OCI-LY1 (cell line): ENCODE results near the gene GNA12.

ENCODE experiments used
- H2AFZ ChIP-seq: fragments of 200-600 bp; sonication (generic), shearing (Covaris generic); 2 replicates; pipeline ENCODE4 v1.6.0; 2014; ENCODE audit warnings: antibody characterized with exemption, mild to moderate bottlenecking, low read length
- H3F3A ChIP-seq: fragments of 200-600 bp; sonication (generic), shearing (Covaris generic); 2 replicates; pipeline ENCODE4 v1.6.0; 2014; ENCODE audit warnings: mild to moderate bottlenecking, antibody characterized with exemption, low read length, moderate library complexity; ENCODE audit not compliant: insufficient read depth
- H3K27ac ChIP-seq: fragments of 200-600 bp; sonication (generic); 2 replicates; pipeline ENCODE4 v1.5.1; 2014; ENCODE audit warnings: low read length, mixed run types, mild to moderate bottlenecking, low read depth; ENCODE audit not compliant: poor library complexity, severe bottlenecking
- H3K27me3 ChIP-seq: fragments of 200-600 bp; sonication (generic); 2 replicates; pipeline ENCODE4 v1.6.0; 2014; ENCODE audit warnings: antibody characterized with exemption, mild to moderate bottlenecking, low read length, moderate library complexity; ENCODE audit not compliant: insufficient read depth
- H3K36me3 ChIP-seq: fragments of 200-600 bp; sonication (generic); 2 replicates; pipeline ENCODE4 v1.6.1; 2014; ENCODE audit warnings: mild to moderate bottlenecking, antibody characterized with exemption, low read length, moderate library complexity, mixed read lengths; ENCODE audit not compliant: insufficient read depth
- H3K4me1 ChIP-seq: fragments of 200-600 bp; sonication (generic); 2 replicates; pipeline ENCODE4 v1.5.1; 2014; ENCODE audit warnings: mild to moderate bottlenecking, low read length, moderate library complexity; ENCODE audit not compliant: insufficient read depth, severe bottlenecking
- H3K4me2 ChIP-seq: fragments of 200-600 bp; sonication (generic), shearing (Covaris generic); 2 replicates; pipeline ENCODE4 v1.6.1; 2014; ENCODE audit warnings: low read length
- H3K4me3 ChIP-seq: fragments of 200-600 bp; sonication (generic); 2 replicates; pipeline ENCODE4 v1.5.1; 2014; ENCODE audit warnings: low read length, low read depth, mild to moderate bottlenecking, mixed read lengths; ENCODE audit not compliant: poor library complexity, severe bottlenecking
- H3K79me2 ChIP-seq: fragments of 200-600 bp; shearing (Covaris generic); 2 replicates; pipeline ENCODE4 v1.6.1; 2016; ENCODE audit warnings: mixed run types, low read length, mixed read lengths; ENCODE audit not compliant: insufficient read depth
- H3K9ac ChIP-seq: fragments of 200-600 bp; sonication (generic), shearing (Covaris generic); 2 replicates; pipeline ENCODE4 v1.6.1; 2014; ENCODE audit warnings: mild to moderate bottlenecking, low read length, mixed read lengths
- H3K9me2 ChIP-seq: fragments of 200-600 bp; sonication (generic), shearing (Covaris generic); 2 replicates; pipeline ENCODE4 v1.6.1; 2014; ENCODE audit warnings: low read depth, mild to moderate bottlenecking, low read length, mixed read lengths
- H3K9me3 ChIP-seq: fragments of 200-600 bp; shearing (Covaris generic); 2 replicates; pipeline ENCODE4 v1.6.1; 2014; ENCODE audit warnings: low read length, mixed read lengths
- H4K20me1 ChIP-seq: fragments of 200-600 bp; sonication (generic), shearing (Covaris generic); 2 replicates; pipeline ENCODE4 v1.6.0; 2016; ENCODE audit warnings: mild to moderate bottlenecking, low read length; ENCODE audit not compliant: insufficient read depth
- EZH2 ChIP-seq: fragments of 200-600 bp; sonication (generic), shearing (Covaris generic); IDR thresholded peaks from 2 replicates; pipeline ENCODE4 v1.8.0; 2017; ENCODE audit warnings: borderline replicate concordance, mixed run types, mild to moderate bottlenecking, antibody characterized with exemption, low read length, moderate library complexity, mixed read lengths
- TF ChIP-seq, protein P1 (sequence below): fragments of 200-600 bp; sonication (generic), shearing (Covaris generic); IDR thresholded peaks from 2 replicates; pipeline ENCODE4 v1.5.1; 2017; ENCODE audit warnings: mild to moderate bottlenecking, antibody characterized with exemption, low read length, moderate library complexity, mixed read lengths

GNA12 gene

DNA sequence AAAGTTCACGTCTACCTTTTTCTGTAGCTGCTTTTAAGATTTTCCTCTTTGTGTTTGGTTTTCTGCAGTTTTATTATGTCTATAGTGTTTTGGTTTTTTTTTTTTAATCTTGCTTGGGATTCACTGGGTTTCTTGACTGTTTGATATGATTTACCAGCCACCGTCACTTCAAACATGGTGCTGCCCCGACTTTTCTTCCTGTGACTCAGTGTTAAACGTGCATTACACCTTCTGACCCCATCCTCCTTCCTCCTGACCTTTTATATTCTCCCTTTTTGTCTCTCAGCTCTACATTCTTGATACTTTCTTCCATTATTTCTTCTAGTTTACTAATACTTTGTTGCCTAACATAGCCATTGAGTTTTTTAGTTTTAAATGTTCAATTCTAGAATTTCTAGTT lies 61.5 kb downstream of the GNA12 start:
- Histone ChIP-seq H3K79me2 (no peaks in the 10 kb centered on the region), H3F3A (no peaks in the 10 kb centered on the region), H2AFZ (no peak overlapping the region), H3K9ac (no peak overlapping the region), H3K4me3 (no peak overlapping the region), H3K9me3 (no peaks in the 10 kb centered on the region), H3K36me3 (no peaks in the 10 kb centered on the region), H3K9me2 (no peaks in the 10 kb centered on the region), H3K4me2 (no peak overlapping the region), H4K20me1 (no peaks in the 10 kb centered on the region), H3K27ac (no peak overlapping the region), H3K4me1 (no peaks in the 10 kb centered on the region), H3K27me3 (no peaks in the 10 kb centered on the region)
- no peak for TF ChIP-seq EZH2
- TF ChIP-seq, protein P1, sequence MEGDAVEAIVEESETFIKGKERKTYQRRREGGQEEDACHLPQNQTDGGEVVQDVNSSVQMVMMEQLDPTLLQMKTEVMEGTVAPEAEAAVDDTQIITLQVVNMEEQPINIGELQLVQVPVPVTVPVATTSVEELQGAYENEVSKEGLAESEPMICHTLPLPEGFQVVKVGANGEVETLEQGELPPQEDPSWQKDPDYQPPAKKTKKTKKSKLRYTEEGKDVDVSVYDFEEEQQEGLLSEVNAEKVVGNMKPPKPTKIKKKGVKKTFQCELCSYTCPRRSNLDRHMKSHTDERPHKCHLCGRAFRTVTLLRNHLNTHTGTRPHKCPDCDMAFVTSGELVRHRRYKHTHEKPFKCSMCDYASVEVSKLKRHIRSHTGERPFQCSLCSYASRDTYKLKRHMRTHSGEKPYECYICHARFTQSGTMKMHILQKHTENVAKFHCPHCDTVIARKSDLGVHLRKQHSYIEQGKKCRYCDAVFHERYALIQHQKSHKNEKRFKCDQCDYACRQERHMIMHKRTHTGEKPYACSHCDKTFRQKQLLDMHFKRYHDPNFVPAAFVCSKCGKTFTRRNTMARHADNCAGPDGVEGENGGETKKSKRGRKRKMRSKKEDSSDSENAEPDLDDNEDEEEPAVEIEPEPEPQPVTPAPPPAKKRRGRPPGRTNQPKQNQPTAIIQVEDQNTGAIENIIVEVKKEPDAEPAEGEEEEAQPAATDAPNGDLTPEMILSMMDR: no peak

DNA sequence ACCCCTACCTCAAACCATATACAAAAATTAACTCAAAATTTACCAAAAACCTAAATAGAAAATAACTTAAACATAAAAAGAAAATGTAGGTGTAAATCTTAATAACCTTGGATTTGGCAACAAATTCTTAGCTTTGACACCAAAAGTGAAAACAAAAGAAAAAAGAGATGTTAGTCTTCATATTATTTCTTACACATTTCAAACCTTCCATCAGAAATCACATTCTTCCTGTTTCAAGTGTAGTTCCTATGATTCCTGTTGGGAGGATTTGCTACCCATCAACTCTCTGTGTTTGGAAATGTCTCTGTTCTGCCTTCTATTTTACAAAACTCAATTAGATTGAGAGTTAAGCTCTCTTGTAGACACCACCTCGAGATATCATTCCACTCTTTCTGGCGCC lies 62.0 kb downstream of the GNA12 start:
- no peaks in the 10 kb centered on the region for H3K79me2 ChIP-seq
- H3K9ac ChIP-seq: no peak overlapping the region
- TF ChIP-seq EZH2: no peak
- TF ChIP-seq, protein P1: no peak

DNA sequence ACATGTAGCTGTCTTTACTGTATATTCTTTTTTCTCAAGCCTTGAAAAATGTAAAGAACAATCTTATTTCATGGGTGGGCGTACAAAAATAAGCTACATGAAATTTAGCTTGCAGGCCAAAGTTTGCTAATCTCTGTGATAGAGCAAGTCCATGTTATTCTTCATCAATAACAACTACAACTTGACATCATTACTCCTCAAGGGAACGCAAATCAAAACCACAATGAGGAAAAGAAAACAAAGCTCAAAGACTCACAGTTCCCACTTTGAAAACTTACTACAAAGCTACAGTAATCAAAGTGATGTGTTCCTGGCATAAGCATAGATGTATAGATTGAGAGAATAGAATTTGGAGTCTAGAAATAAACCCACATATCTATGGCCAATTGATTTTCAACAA lies 62.5 kb downstream of the GNA12 start:
- no peaks in the 10 kb centered on the region for H4K20me1 ChIP-seq
- TF ChIP-seq, protein P1: no peak
- TF ChIP-seq EZH2: no peak
- H3K9ac ChIP-seq: no peak overlapping the region
- H3K27me3 ChIP-seq: no peaks in the 10 kb centered on the region
- H3K9me3 ChIP-seq: no peaks in the 10 kb centered on the region
- no peaks in the 10 kb centered on the region for H3K4me1 ChIP-seq
- no peaks in the 10 kb centered on the region for H3F3A ChIP-seq
- H3K4me3 ChIP-seq: no peak overlapping the region
- no peaks in the 10 kb centered on the region for H3K36me3 ChIP-seq
- no peaks in the 10 kb centered on the region for H3K9me2 ChIP-seq
- no peak overlapping the region for H3K27ac ChIP-seq
- no peak overlapping the region for H2AFZ ChIP-seq
- no peak overlapping the region for H3K4me2 ChIP-seq
- no peaks in the 10 kb centered on the region for H3K79me2 ChIP-seq

More for the DNA sequence above, 62.0 kb downstream of the GNA12 start:
- no peaks in the 10 kb centered on the region for H3K36me3 ChIP-seq
- H3K27ac ChIP-seq: no peak overlapping the region
- no peaks in the 10 kb centered on the region for H3K9me3 ChIP-seq
- H4K20me1 ChIP-seq: no peaks in the 10 kb centered on the region
- H3K4me3 ChIP-seq: no peak overlapping the region
- no peak overlapping the region for H2AFZ ChIP-seq
- no peaks in the 10 kb centered on the region for H3F3A ChIP-seq
- H3K9me2 ChIP-seq: no peaks in the 10 kb centered on the region
- no peaks in the 10 kb centered on the region for H3K4me1 ChIP-seq
- H3K4me2 ChIP-seq: no peak overlapping the region
- H3K27me3 ChIP-seq: no peaks in the 10 kb centered on the region
